Fibroblast of skin of abdomen (primary cell): Measurements from ENCODE around the gene SDR42E1.
"Not testable (repeated sequence)": the region's sequence is repeated elsewhere in the genome, so short reads cannot be mapped to it uniquely, and the experiment has no call there.

Experiments
- DNase-seq: peaks from one replicate; pipeline ENCODE4 v3.0.0-alpha.2; 2013

The SDR42E1 gene

GRCh38 chr16:82037251-82037650 lies 26.0 kb upstream of the SDR42E1 start:
- DNase-seq: no peak

DNA sequence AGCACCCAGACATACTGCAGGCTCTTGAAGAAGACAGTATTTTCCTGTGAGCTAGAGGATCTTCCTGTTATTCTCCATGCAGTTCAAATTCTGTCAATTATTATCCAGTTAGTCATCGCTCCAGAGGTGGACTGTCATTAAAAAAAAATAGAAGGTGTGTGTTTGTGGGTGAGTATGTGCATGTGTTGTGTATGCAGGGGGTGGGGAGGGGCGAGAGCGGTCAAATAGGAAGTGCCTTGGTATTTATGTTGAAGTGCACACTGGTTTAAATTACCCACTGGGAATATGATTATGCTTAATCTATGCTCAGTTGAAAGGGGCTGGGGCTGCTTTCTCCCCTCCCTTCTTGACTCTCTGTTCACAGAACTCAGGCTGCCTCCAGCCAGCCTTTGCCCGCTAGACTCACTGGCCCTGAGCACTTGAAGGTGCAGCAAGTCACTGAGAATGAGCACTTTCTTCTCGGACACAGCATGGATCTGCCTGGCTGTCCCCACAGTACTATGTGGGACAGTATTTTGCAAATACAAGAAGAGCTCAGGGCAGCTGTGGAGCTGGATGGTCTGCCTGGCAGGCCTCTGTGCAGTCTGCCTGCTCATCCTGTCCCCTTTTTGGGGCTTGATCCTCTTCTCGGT lies 23.8 kb upstream of the SDR42E1 start, which contains the start of gene HSD17B2:
HSD17B2 (plus strand) TSS at position 273 of the 632 bp plus-strand sequence; CDS start at position 445, 172 bp downstream.
- peak; percentile 63 for DNase-seq

GRCh38 chr16:82033683-82034300 lies 22.5 kb upstream of the SDR42E1 start:
- no peak for DNase-seq

GRCh38 chr16:82033006-82033405 lies 21.7 kb upstream of the SDR42E1 start:
- DNase-seq: no peak

GRCh38 chr16:82031116-82032084 lies 20.1 kb upstream of the SDR42E1 start:
- DNase-seq: peak; percentile 69

DNA sequence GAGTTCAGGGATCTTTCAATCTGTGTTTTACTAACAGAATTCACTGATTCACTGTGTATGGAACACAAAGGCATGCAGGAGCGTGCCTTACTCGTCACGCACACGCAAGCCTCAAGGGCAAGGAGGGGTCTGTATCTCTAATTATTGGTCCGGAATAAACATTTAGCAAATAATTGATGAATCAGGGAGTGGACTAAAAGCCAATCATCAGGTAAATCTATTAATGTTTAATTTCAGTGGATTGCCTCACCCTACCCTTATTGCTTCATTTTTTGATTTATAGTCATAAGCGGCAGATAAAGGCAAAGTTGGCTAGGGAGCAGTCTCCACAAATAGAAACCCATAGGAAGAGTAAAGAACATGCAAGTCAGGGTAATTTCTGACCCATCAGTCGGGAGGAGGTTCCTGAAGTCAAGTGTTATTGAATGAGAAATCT lies 16.4 kb upstream of the SDR42E1 start:
- no peak for DNase-seq

- DNase-seq: no peak
These were observed 13.6 kb upstream of the SDR42E1 start for GRCh38 chr16:82024883-82025282.

- DNase-seq: no peak
These were observed 13.0 kb upstream of the SDR42E1 start for GRCh38 chr16:82024316-82024715.

GRCh38 chr16:82023206-82023605 lies 11.9 kb upstream of the SDR42E1 start:
- DNase-seq: no peak

GRCh38 chr16:82020051-82020450 lies 8.8 kb upstream of the SDR42E1 start:
- no peak for DNase-seq

DNA sequence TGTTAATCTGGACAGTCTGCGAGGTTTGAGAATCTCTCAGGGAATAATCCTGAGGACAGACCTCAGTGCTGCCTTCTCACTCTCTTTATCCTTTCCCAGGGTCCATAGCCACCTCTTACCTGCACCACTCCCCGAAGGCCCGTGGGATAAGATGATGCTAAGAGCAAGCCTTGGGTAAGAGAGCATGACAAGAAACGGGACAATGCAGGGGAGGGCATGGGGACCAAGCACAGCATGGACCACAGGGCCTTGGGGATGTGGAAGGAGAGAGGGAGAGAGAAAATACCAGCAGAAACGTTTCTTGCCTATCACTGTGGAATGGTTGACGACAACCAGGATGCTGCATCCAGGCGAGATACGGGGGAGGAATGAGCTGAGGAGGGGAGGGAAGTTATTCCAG lies 8.3 kb upstream of the SDR42E1 start:
- DNase-seq: no peak

- no peak for DNase-seq
These were observed 6.8 kb upstream of the SDR42E1 start for GRCh38 chr16:82017911-82018568.

DNA sequence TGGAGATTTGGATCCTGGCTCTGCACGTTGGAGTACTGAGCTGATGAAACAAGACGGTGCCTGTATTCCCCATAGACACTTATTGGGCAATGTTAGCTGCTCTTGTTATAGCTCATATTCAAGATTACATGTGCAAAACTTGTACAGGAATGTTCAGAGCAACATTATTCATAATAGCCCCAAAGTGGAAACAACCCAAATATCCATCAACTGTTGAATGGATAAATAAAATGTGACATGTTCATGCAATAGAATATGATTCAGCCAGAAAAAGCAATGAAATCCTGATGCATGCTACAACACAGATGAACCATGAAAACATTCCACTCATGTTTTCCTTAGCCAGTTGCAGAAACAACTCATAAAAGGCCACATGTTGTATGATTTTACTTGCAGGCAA lies 5.7 kb upstream of the SDR42E1 start:
- DNase-seq: peak; percentile 91

DNA sequence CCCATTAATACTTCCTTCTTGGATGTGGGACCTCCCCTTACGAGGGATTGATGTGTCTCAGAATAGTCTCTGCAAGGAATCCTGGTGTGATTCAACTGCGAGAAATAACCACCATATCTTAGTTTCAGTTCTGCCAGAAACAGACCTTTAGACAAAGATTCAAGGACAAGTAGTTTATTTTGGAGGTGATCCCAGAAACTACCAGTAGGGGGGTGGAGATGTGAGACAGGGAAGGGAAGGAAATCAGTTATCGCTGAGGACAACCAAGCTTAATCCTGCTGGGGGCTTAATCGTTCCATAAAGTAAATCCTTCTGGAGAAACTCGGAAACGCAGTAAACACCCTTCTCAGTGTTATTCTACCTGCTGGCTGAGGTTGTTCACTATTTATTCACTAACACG lies 5.0 kb upstream of the SDR42E1 start:
- peak; percentile 75 for DNase-seq

- DNase-seq: no peak
These were observed 1.9 kb upstream of the SDR42E1 start for GRCh38 chr16:82013139-82013538.

DNA sequence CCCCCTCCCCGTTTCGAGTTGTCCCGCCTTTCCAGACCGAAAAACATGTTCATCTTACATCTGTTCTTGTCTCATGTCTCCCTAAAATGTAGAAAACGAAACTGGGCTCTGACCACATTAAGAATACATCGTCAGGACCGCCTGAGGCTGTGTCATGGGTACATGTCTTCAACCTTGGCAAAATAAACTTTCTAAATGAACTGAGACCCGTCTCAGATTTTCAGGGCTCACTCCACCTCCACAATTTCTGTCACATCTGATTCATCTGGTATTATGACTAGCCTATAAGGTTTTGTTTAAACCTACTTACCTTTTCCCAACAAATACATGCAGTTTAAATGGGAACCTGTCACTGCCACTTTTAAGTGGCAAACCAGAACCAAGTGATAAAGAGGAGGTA lies 621 bp downstream of the SDR42E1 start:
- DNase-seq: no peak

DNA sequence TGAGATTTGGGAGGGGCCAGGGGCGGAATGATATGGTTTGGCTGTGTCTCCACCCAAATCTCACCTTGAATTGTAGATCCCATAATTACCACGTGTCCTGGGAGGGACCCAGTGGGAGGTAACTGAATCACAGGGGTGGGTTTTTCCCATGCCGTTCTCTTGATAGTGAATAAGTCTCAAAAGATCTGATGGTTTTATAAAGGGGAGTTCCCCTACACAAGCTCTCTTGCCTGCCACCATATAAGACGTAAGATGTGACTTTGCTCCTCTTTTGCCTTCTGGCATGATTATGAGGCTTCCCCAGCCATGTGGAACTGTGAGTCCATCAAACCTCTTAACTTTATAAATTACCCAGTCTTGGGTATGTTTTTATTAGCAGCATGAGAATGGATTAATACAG lies 1.5 kb downstream of the SDR42E1 start:
- DNase-seq: not testable (repeated sequence)

GRCh38 chr16:82008957-82009592 lies 2.2 kb downstream of the SDR42E1 start:
- no peak for DNase-seq

DNA sequence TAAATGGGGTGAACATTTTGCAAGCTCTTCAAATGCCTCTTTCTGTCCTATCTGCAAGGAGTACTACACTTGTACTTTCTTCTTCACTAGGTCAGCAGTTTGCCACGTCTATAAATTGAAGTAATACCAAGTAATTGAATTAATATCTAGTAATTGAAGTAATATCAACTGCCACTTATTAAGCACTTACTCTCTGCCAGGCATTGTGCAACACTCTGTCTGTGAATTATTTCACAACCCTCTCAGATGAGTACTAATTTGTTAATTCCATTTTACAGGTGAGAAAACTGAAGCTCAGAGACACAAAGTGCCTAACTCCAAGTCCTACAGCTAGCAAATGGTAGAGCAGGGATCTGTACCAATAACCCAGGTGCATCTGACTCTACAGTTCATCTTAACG lies 4.1 kb downstream of the SDR42E1 start:
- DNase-seq: no peak

GRCh38 chr16:82006036-82006435 lies 5.2 kb downstream of the SDR42E1 start:
- DNase-seq: no peak

DNA sequence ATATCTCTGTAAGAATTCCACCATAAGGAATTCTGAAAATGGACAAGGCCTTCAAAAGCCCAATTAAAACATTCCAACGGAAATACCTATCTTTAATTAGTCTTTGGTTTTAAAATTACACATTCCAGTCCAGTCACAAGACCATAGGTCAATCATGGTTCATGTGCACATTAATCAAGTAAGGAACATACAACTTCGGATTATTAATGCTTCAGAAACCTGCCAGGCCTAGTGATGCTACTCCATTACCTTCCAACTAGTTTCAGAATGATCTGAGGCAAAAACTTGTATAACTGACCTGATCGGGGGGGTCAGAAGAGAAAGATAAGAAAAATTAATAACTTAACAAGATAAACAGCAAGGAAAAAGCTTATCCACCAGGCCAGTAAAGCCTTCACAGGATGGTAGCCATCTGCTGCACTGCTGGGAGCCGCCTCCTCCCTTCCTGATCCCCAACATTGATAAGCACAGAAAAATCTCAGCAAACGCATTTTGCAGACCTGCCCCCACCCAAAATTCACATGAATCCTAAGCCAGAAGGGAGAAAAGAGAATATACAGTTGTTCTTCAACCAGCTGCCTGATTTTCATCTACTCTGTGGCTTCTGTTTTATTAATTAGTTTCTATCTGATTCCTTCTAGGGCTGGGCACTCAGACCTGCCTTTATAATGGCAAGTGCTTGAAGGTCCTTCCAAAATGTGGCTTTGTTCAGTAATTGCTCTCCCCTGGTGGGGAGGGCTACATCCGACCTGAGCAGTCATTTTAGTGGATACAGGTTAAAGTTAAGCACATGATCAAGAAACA lies 6.0 kb downstream of the SDR42E1 start:
- DNase-seq: peak; percentile 13
